ENCODE results near the gene SLC38A3. TPM values are rescaled to one million over a fixed set of nuclear protein-coding genes. Genes with fewer than 3 reads are reported as not detected.

Gene SLC38A3
- total and polyA plus RNA-seq, 12 donors = 0.05 to 48.8 (median 0.28) TPM; not detected in 2

GRCh38 chr3:50169232-50169832 is 35.7 kb upstream of the SLC38A3 start:
- WGBS, 4 donors = 75 to 92% (median 79%) methylated on average over 5 to 11 of the region's 11 CpGs
- Histone ChIP-seq H3K36me3 (replicated peaks in 1 of 2) (no peaks in the 10 kb centered on the region), H3K4me3 (no peak overlapping the region), H3K9me3 (replicated peaks in 1 of 3) (no peaks in the 10 kb centered on the region), H3K4me1 (replicated peaks in 1 of 2) (peaks cover 10 to 17% of the 10 kb centered on the region in 2 donors), H3K27ac (peak overlapping the region in 2 of 5 donors; percentile 38 to 67), H3K27me3 (no peaks in the 10 kb centered on the region)
- intact Hi-C loops (cut with DNase I) = no loop called here
- no peak for DNase-seq
- TF ChIP-seq CTCF (IDR thresholded peaks at IDR 0.05) (no peak), POLR2A (IDR thresholded peaks at IDR 0.05) (no peak)

GRCh38 chr3:50169858-50170257 is 35.2 kb upstream of the SLC38A3 start:
- WGBS, 4 donors = 71 to 100% (median 92%) methylated on average over 1 of the region's 1 CpG
- Histone ChIP-seq H3K9me3 (replicated peaks in 1 of 3) (no peaks in the 10 kb centered on the region), H3K4me1 (replicated peaks in 1 of 2) (peaks cover 7 to 14% of the 10 kb centered on the region in 2 donors), H3K4me3 (no peak overlapping the region), H3K27me3 (no peaks in the 10 kb centered on the region), H3K36me3 (replicated peaks in 1 of 2) (no peaks in the 10 kb centered on the region), H3K27ac (peak overlapping the region in 2 of 5 donors; percentile 38 to 67)
- intact Hi-C loops (cut with DNase I) = no loop called here
- TF ChIP-seq CTCF (IDR thresholded peaks at IDR 0.05) (no peak), POLR2A (IDR thresholded peaks at IDR 0.05) (no peak)
- DNase-seq = no peak

GRCh38 chr3:50170689-50171088 is 34.4 kb upstream of the SLC38A3 start:
- H3K36me3 ChIP-seq (replicated peaks in 1 of 2) = no peaks in the 10 kb centered on the region
- H3K4me1 ChIP-seq (replicated peaks in 1 of 2) = peaks cover 0 to 6% of the 10 kb centered on the region in 2 donors
- WGBS, 4 donors = 50 to 80% (median 66%) methylated on average over 7 to 10 of the region's 10 CpGs
- no peaks in the 10 kb centered on the region for H3K9me3 ChIP-seq (replicated peaks in 1 of 3)
- H3K27me3 ChIP-seq = no peaks in the 10 kb centered on the region
- H3K4me3 ChIP-seq = no peak overlapping the region
- peak in 6 of 7 donors; percentile 57 to 79 (median 66) for DNase-seq
- intact Hi-C loops (cut with DNase I) = no loop called here
- H3K27ac ChIP-seq = peak overlapping the region in 2 of 5 donors; percentile 38 to 67
- TF ChIP-seq POLR2A (IDR thresholded peaks at IDR 0.05) = no peak
- no peak for TF ChIP-seq CTCF (IDR thresholded peaks at IDR 0.05)

- no peak for TF ChIP-seq CTCF (IDR thresholded peaks at IDR 0.05)
- TF ChIP-seq POLR2A (IDR thresholded peaks at IDR 0.05) = no peak
- DNase-seq = peak in 2 of 7 donors; percentile 32 to 50
- Histone ChIP-seq H3K36me3 (replicated peaks in 1 of 2) (no peaks in the 10 kb centered on the region), H3K4me3 (no peak overlapping the region), H3K4me1 (replicated peaks in 1 of 2) (peaks cover 0 to 5% of the 10 kb centered on the region in 2 donors), H3K9me3 (replicated peaks in 1 of 3) (no peaks in the 10 kb centered on the region), H3K27ac (peak overlapping the region in 2 of 5 donors; percentile 38 to 61), H3K27me3 (no peaks in the 10 kb centered on the region)
- intact Hi-C loops (cut with DNase I) = no loop called here
- 54 to 68% (median 59%) methylated on average over 7 to 21 of the region's 21 CpGs for WGBS, 4 donors
Measured at GRCh38 chr3:50171540-50172301, 33.4 kb upstream of the SLC38A3 start.
